NT2/D1 (cell line): Measurements from ENCODE around the gene NTNG1.

ENCODE experiments used
- SUZ12 ChIP-seq: IDR thresholded peaks from 2 replicates; pipeline ENCODE4 v1.6.1; 2011; ENCODE audit not compliant: insufficient read length, insufficient read depth; ENCODE audit errors: extremely low read depth
- YY1 ChIP-seq: IDR thresholded peaks from 2 replicates; pipeline ENCODE4 v1.6.1; 2011; ENCODE audit not compliant: insufficient read length, insufficient read depth
- ZNF274 ChIP-seq: IDR thresholded peaks from 2 replicates; pipeline ENCODE4 v1.6.1; 2011; ENCODE audit warnings: mild to moderate bottlenecking, low read depth, low read length

DNA sequence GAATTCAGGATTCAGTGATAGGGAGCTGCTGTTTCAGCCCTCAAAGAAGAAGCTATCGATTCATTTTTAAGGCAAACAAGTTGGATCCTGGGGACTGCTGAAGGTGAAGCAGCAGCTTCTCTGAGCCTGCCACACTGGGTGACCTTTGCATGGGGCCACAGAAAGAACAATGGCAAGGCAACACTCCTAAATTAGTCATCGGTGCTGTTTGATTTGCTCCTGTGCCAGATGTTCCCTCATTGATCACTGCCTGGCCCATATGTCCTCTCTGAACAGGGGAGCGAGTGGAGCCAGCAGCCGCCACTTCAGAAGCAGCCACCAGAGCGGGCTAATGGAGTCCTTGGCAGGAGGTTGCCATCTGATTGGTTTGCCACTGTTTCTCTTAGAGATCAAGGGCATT, 391.5 kb downstream of the NTNG1 start:
- TF ChIP-seq ZNF274 (no peak), YY1 (no peak), SUZ12 (no peak)
